SK-N-SH (cell line): ENCODE results near the gene SHC3. TPM values are rescaled to one million over a fixed set of nuclear protein-coding genes. Genes with fewer than 3 reads are reported as not detected.

Source experiments
- CTCF ChIA-PET: fragments of 300-600, 350-600 bp; formaldehyde crosslinking; extraction: SDS; loops from one replicate; lab custom pipeline; 2021; lab: Yijun Ruan, JAX
- POLR2A ChIA-PET: fragments of 350-600 bp; sonication (Branson Sonifier 250); formaldehyde crosslinking; extraction: SDS; loops from one replicate; lab custom pipeline; 2020; ENCODE audit warnings: antibody characterized with exemption, inconsistent platforms; lab: Yijun Ruan, JAX
- DNase-seq: peaks from one replicate; pipeline ENCODE4 v3.0.0; 2012
- H2AFZ ChIP-seq: fragments of 200-600 bp; sonication (generic); 2 replicates; pipeline ENCODE4 v1.8.1; 2016; ENCODE audit warnings: antibody characterized with exemption, mild to moderate bottlenecking, low read depth
- H3F3A ChIP-seq: fragments of 200-600 bp; sonication (generic); replicated peaks from 2 replicates; pipeline ENCODE3; 2016; ENCODE audit warnings: antibody characterized with exemption, mild to moderate bottlenecking; ENCODE audit not compliant: insufficient read depth
- H3K27ac ChIP-seq, 2 experiments: fragments of 200-500 bp in 1 of 2; fragments of 200-600 bp in 1 of 2; sonication (Bioruptor generic) in 1 of 2; sonication (generic), shearing (Covaris generic) in 1 of 2; 2 replicates each; pipeline versions ENCODE4 v1.5.1 to v1.6.1; 2014 to 2016; ENCODE audit warnings: low read depth in 2 of 2, inconsistent platforms in 1 of 2, low read length in 1 of 2, mild to moderate bottlenecking in 1 of 2, mixed read lengths in 1 of 2
- H3K27me3 ChIP-seq: fragments of 200-600 bp; sonication (generic), shearing (Covaris generic); 2 replicates; pipeline ENCODE4 v1.6.1; 2016; ENCODE audit warnings: mixed run types; ENCODE audit not compliant: insufficient read depth
- H3K36me3 ChIP-seq, 2 experiments: fragments of 200-500 bp in 1 of 2; fragments of 200-600 bp in 1 of 2; sonication (Bioruptor generic) in 1 of 2; sonication (generic) in 1 of 2; replicated peaks in 1 of 2; 2 replicates each; pipeline versions ENCODE3 to v1.5.1; 2014 to 2016; ENCODE audit warnings: low read length in 1 of 2, mild to moderate bottlenecking in 1 of 2; ENCODE audit not compliant: insufficient read depth in 2 of 2, control insufficient read depth in 1 of 2
- H3K4me1 ChIP-seq, 2 experiments: fragments of 200-500 bp in 1 of 2; fragments of 200-600 bp in 1 of 2; sonication (Bioruptor generic) in 1 of 2; sonication (generic), shearing (Covaris generic) in 1 of 2; 2 replicates each; pipeline versions ENCODE4 v1.5.1 to v1.6.1; 2014 to 2016; ENCODE audit warnings: low read depth in 1 of 2, low read length in 1 of 2, mixed run types in 1 of 2; ENCODE audit not compliant: insufficient read depth in 2 of 2, control insufficient read depth in 1 of 2
- H3K4me2 ChIP-seq: fragments of 200-600 bp; sonication (generic), shearing (Covaris generic); 2 replicates; pipeline ENCODE4 v1.6.1; 2017; ENCODE audit warnings: mixed run types
- H3K4me3 ChIP-seq, 2 experiments: fragments of 200-500 bp in 1 of 2; fragments of 200-600 bp in 1 of 2; sonication (Bioruptor generic) in 1 of 2; sonication (generic), shearing (Covaris generic) in 1 of 2; 2 replicates each; pipeline versions ENCODE4 v1.5.1 to v1.8.1; 2014 to 2016; ENCODE audit warnings: low read depth in 2 of 2, inconsistent platforms in 1 of 2, low read length in 1 of 2, mild to moderate bottlenecking in 1 of 2, mixed read lengths in 1 of 2, moderate library complexity in 1 of 2
- H3K79me2 ChIP-seq: fragments of 200-600 bp; sonication (generic); 2 replicates; pipeline ENCODE4 v1.8.1; 2017; ENCODE audit warnings: mild to moderate bottlenecking; ENCODE audit not compliant: insufficient read depth
- H3K9ac ChIP-seq: fragments of 200-600 bp; sonication (generic); 2 replicates; pipeline ENCODE4 v1.6.1; 2017; ENCODE audit warnings: mixed run types
- H3K9me2 ChIP-seq: fragments of 200-600 bp; sonication (generic); 2 replicates; pipeline ENCODE4 v1.6.1; 2017; ENCODE audit warnings: mixed run types
- H3K9me3 ChIP-seq: fragments of 200-600 bp; sonication (generic); 2 replicates; pipeline ENCODE4 v1.6.1; 2017; ENCODE audit warnings: mixed run types, mild to moderate bottlenecking, moderate library complexity
- H4K20me1 ChIP-seq: fragments of 200-600 bp; sonication (generic); 2 replicates; pipeline ENCODE4 v1.6.1; 2017; ENCODE audit warnings: mild to moderate bottlenecking, mixed run types; ENCODE audit not compliant: insufficient read depth
- EP300 ChIP-seq, 2 experiments: IDR thresholded peaks; 2 replicates each; pipeline versions ENCODE4 v1.4.0 to v1.6.1; 2012; ENCODE audit warnings: borderline replicate concordance in 1 of 2, low read depth in 1 of 2, low read length in 1 of 2
- FOSL2 ChIP-seq: IDR thresholded peaks from 2 replicates; pipeline ENCODE4 v1.4.0; 2012; ENCODE audit warnings: low read depth, mild to moderate bottlenecking, moderate library complexity, borderline replicate concordance
- GABPA ChIP-seq: IDR thresholded peaks from 2 replicates; pipeline ENCODE4 v1.4.0; 2012; ENCODE audit warnings: low read depth, mild to moderate bottlenecking
- GATA2 ChIP-seq: sonication (generic); formaldehyde crosslinking; IDR thresholded peaks from 2 replicates; pipeline ENCODE4 v1.5.0; 2020; ENCODE audit warnings: mild to moderate bottlenecking, missing genetic modification reagents
- JUND ChIP-seq: IDR thresholded peaks from 2 replicates; pipeline ENCODE4 v1.4.0; 2012
- MAX ChIP-seq: IDR thresholded peaks from 2 replicates; pipeline ENCODE4 v1.4.0; 2012; ENCODE audit warnings: low read depth
- MEF2A ChIP-seq: IDR thresholded peaks from 2 replicates; pipeline ENCODE4 v1.4.0; 2012; ENCODE audit warnings: low read depth, borderline replicate concordance
- MXI1 ChIP-seq: IDR thresholded peaks from 2 replicates; pipeline ENCODE4 v1.6.1; 2012; ENCODE audit warnings: mild to moderate bottlenecking, low read depth, low read length, improper control_type of control experiment
- NRF1 ChIP-seq: IDR thresholded peaks from 2 replicates; pipeline ENCODE4 v1.6.1; 2012; ENCODE audit warnings: low read depth, mild to moderate bottlenecking, low read length
- RAD21 ChIP-seq: IDR thresholded peaks from 2 replicates; pipeline ENCODE4 v1.6.1; 2012; ENCODE audit warnings: mild to moderate bottlenecking, low read length
- RCOR1 ChIP-seq: fragments of 150-350 bp; IDR thresholded peaks from 2 replicates; pipeline ENCODE4 v1.6.1; 2017; ENCODE audit warnings: antibody characterized with exemption, low read length
- REST ChIP-seq: IDR thresholded peaks from 2 replicates; pipeline ENCODE4 v1.6.1; 2012; ENCODE audit warnings: mild to moderate bottlenecking, low read depth, low read length, moderate library complexity
- RXRA ChIP-seq: IDR thresholded peaks from 2 replicates; pipeline ENCODE4 v1.4.0; 2012; ENCODE audit warnings: low read depth, mild to moderate bottlenecking, borderline replicate concordance
- SIN3A ChIP-seq: IDR thresholded peaks from 2 replicates; pipeline ENCODE4 v1.6.1; 2012; ENCODE audit warnings: low read depth, mild to moderate bottlenecking, low read length, moderate library complexity, borderline replicate concordance
- TAF1 ChIP-seq: IDR thresholded peaks from 2 replicates; pipeline ENCODE4 v1.6.1; 2012; ENCODE audit warnings: low read depth, mild to moderate bottlenecking, low read length, moderate library complexity, borderline replicate concordance
- TCF12 ChIP-seq: IDR thresholded peaks from 2 replicates; pipeline ENCODE4 v1.4.0; 2012
- ZBTB33 ChIP-seq: IDR thresholded peaks from 2 replicates; pipeline ENCODE4 v1.4.0; 2012; ENCODE audit warnings: low read depth, borderline replicate concordance
- WGBS: methylation state at CpG from one replicate; pipeline ENCODE4 v1.1.6; 2017; ENCODE audit warnings: low lambda C conversion rate; 5-methylcytosine and 5-hydroxymethylcytosine counted together
- polyA plus RNA-seq, 3 experiments: library from polyadenylated mRNA; depleted of rRNA; stranded (reverse); fragments of >200 nt; gene quantifications; 2 replicates each; pipeline ENCODE4 v1.2.3, GENCODE V29; 2012

SHC3 gene
- polyA plus RNA-seq, 1 of the 3 experiments (the other 2 are of a cell fraction): 3.2 TPM

DNA sequence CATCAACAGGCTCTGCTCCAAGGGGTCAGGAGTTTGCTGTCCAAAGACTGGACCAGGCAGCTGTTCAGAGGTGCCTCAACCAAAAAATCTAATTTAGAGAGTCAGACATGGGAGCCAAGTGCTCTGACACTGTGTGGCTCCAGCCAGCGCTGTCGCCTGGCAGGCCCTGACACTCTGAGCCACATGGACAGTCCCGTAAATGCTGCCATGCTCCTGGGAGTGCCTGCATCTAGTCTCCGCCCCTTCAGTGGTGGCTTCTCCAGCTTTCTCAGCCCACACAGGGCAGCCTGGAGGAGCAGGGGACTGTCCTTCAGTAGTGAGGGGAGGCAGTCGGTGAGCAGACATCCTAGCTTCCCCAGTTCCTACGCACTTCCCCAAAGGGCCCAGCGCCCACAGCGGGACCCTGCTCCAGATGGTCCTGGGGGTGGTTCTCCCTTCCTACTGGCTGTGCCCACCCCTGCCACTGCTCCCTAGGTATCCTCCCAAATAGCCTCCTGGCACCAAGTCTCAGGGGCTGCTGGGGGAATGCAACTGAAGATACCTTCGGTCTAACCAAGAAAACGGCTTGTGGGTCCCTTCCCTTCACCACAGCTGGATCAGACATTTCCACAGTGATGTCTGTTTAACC, 72.3 kb downstream of the SHC3 start (continued):
- TF ChIP-seq ZBTB33: no peak
- no peak for TF ChIP-seq NRF1
- TF ChIP-seq GABPA: no peak
- TF ChIP-seq RXRA: no peak
- TF ChIP-seq SIN3A: no peak

DNA sequence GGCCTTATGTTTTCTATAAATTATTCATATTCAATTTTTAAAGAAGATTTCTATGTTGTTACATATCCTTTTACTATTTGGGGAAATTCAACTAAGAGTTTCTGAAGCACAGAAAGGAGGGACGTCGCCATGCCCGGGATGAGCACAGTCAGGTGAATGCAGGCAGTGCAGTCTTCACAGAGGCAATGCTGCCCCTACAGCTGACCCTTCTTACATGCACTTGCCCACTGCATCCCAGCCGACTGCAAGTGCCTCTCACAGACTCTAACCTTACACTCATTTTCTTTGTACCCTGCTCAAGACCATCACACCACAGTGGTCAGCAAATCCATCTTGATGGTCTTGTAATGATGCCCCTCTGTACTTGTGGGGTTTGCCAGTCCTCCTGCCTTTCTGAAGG, 73.8 kb downstream of the SHC3 start:
- Histone ChIP-seq H3K4me2 (no peak overlapping the region), H3K36me3 (peaks cover 0 to 33% of the 10 kb centered on the region in 2 experiments), H3K9me3 (no peaks in the 10 kb centered on the region; the same call in 1 of the 2 replicates), H2AFZ (no peak overlapping the region), H3K4me1 (no peaks in the 10 kb centered on the region; a peak in 1 of 4 replicates), H3F3A (peaks cover 10% of the 10 kb centered on the region), H3K27ac (no peak overlapping the region), H3K4me3 (no peak overlapping the region), H3K27me3 (no peaks in the 10 kb centered on the region), H4K20me1 (no peaks in the 10 kb centered on the region), H3K9ac (no peak overlapping the region), H3K79me2 (peaks cover 11% of the 10 kb centered on the region; the same call in 1 of the 2 replicates), H3K9me2 (no peaks in the 10 kb centered on the region)
- WGBS: 86% methylated on average over 4 of the region's 4 CpGs
- no peak for DNase-seq
- CTCF ChIA-PET: no interaction called here
- TF ChIP-seq GATA2 (CRISPR knock-in tag): no peak
- TF ChIP-seq JUND: no peak
- no peak for TF ChIP-seq MXI1
- no peak for TF ChIP-seq RCOR1
- TF ChIP-seq RAD21: no peak
- TF ChIP-seq FOSL2: no peak
- TF ChIP-seq MEF2A: no peak
- no peak for TF ChIP-seq TCF12
- no peak for TF ChIP-seq TAF1
- no peak for TF ChIP-seq MAX
- POLR2A ChIA-PET: no interaction called here

DNA sequence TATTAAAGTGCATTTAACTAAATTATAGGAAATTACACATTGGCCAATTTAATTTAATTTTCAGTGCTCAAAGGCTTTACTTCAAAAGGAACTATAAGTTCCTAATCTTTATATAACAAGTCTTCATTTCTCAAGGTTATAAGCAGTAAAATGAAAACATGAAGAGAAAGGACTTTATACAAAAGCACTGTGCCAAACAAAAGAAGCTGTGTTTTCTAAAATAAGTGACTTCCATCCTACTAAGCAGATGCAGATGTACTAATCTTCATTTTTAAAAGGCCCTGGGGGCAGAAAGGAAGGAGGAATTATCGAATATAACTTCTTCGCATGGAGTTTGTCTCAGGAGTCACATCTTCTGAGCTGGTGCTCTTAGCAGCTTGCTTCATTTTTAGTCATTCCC, 81.4 kb downstream of the SHC3 start:
- no peak overlapping the region for H3K9ac ChIP-seq
- H3K4me2 ChIP-seq: no peak overlapping the region
- no peak for DNase-seq
- H3K79me2 ChIP-seq: no peaks in the 10 kb centered on the region
- H3K27me3 ChIP-seq: no peaks in the 10 kb centered on the region
- ChIA-PET POLR2A (no interaction called here), CTCF (no interaction called here)
- H2AFZ ChIP-seq: no peak overlapping the region
- no peak for TF ChIP-seq GATA2 (CRISPR knock-in tag)
- TF ChIP-seq EP300 (IDR thresholded peaks at IDR 0.05; ENCODE audit: borderline replicate concordance in 1 of 2, low read depth in 1 of 2, low read length in 1 of 2): no peak
- TF ChIP-seq REST: no peak
- no peak for TF ChIP-seq JUND
- no peaks in the 10 kb centered on the region; a peak in 1 of 4 replicates for H3K4me1 ChIP-seq
- no peak overlapping the region for H3K4me3 ChIP-seq
- no peaks in the 10 kb centered on the region for H4K20me1 ChIP-seq
- 71% methylated on average over 2 of the region's 2 CpGs for WGBS
- peaks cover 10% of the 10 kb centered on the region for H3F3A ChIP-seq
- H3K9me2 ChIP-seq: no peaks in the 10 kb centered on the region
- peaks cover 0 to 27% of the 10 kb centered on the region in 2 experiments for H3K36me3 ChIP-seq
- H3K9me3 ChIP-seq: no peaks in the 10 kb centered on the region
- H3K27ac ChIP-seq: no peak overlapping the region
